HepG2 (cell line): ENCODE measurements around the gene HTRA2. TPM values are rescaled to one million over a fixed set of nuclear protein-coding genes. Genes with fewer than 3 reads are reported as not detected.

Experiments used
- CEBPZ ChIP-seq: IDR thresholded peaks from 2 replicates; pipeline ENCODE4 v1.6.1; 2012; ENCODE audit warnings: low read length, improper control_type of control experiment
- FOXK2 ChIP-seq: fragments of 450-650 bp; IDR thresholded peaks from 2 replicates; pipeline ENCODE4 v1.6.1; 2016
- GABPB1 ChIP-seq: IDR thresholded peaks from 2 replicates; pipeline ENCODE4 v1.6.1; 2016; ENCODE audit warnings: mild to moderate bottlenecking, missing genetic modification reagents, moderate library complexity, missing compliant biosample characterization
- ISL2 ChIP-seq: sonication (generic); formaldehyde crosslinking; IDR thresholded peaks from 2 replicates; pipeline ENCODE4 v1.5.0; 2020; ENCODE audit warnings: missing genetic modification reagents
- NBN ChIP-seq: fragments of 450-650 bp; conservative IDR thresholded peaks from 2 replicates; pipeline ENCODE4 v1.6.1; 2017
- NR3C1 ChIP-seq: sonication (generic); formaldehyde crosslinking; IDR thresholded peaks from 2 replicates; pipeline ENCODE4 v1.4.0; 2020; ENCODE audit warnings: missing genetic modification reagents
- RAD51 ChIP-seq: fragments of 450-650 bp; IDR thresholded peaks from 2 replicates; pipeline ENCODE4 v1.6.1; 2016; ENCODE audit warnings: borderline replicate concordance
- REL ChIP-seq: sonication (generic); formaldehyde crosslinking; conservative IDR thresholded peaks from 2 replicates; pipeline ENCODE4 v1.8.0; 2022; ENCODE audit warnings: mild to moderate bottlenecking, missing genetic modification reagents, moderate library complexity
- ZFYVE20 ChIP-seq: sonication (generic); formaldehyde crosslinking; IDR thresholded peaks from 2 replicates; pipeline ENCODE4 v1.8.0; 2023; ENCODE audit warnings: low read depth, mild to moderate bottlenecking, moderate library complexity, missing genetic modification reagents, borderline replicate concordance
- ZNF17 ChIP-seq: sonication (generic); formaldehyde crosslinking; IDR thresholded peaks from 2 replicates; pipeline ENCODE4 v1.5.0; 2020; ENCODE audit warnings: mild to moderate bottlenecking, missing genetic modification reagents
- ZNF326 ChIP-seq: sonication (generic); formaldehyde crosslinking; IDR thresholded peaks from 2 replicates; pipeline ENCODE4 v1.4.0; 2020; ENCODE audit warnings: missing genetic modification reagents, borderline replicate concordance
- ZNF839 ChIP-seq: sonication (generic); formaldehyde crosslinking; IDR thresholded peaks from 2 replicates; pipeline ENCODE4 v1.4.0; 2020; ENCODE audit warnings: missing genetic modification reagents, mild to moderate bottlenecking, borderline replicate concordance
- ZNF841 ChIP-seq: sonication (generic); formaldehyde crosslinking; IDR thresholded peaks from 2 replicates; pipeline ENCODE4 v1.8.1; 2023; ENCODE audit warnings: missing genetic modification reagents, borderline replicate concordance
- polyA plus RNA-seq, 8 experiments: library from polyadenylated mRNA; depleted of rRNA in 3 of 8; stranded (reverse) in 7 of 8; unstranded in 1 of 8; fragments of >200 nt; fragmentation: Illumina TruSeq in 4 of 8; extraction: Trizol in 4 of 8; gene quantifications; 2 replicates each; pipeline versions ENCODE4 v1.2.1 to v1.2.3, GENCODE V29; 2011 to 2016; ENCODE audit warnings: low read depth in 4 of 8, missing spikeins in 1 of 8, mixed read lengths in 1 of 8; ENCODE audit not compliant: insufficient read depth in 1 of 8
- total RNA-seq, 5 experiments: library from RNA; depleted of rRNA; stranded (reverse); fragments of >200 nt; fragmentation: Illumina TruSeq; extraction: Trizol; gene quantifications; 2 replicates each; pipeline ENCODE4 v1.2.3, GENCODE V29; 2016; ENCODE audit warnings: low read depth in 1 of 5
- TF ChIP-seq, protein P1 (sequence below): sonication (generic); formaldehyde crosslinking; IDR thresholded peaks from 2 replicates; pipeline ENCODE4 v1.5.1; 2020; ENCODE audit warnings: mild to moderate bottlenecking, missing genetic modification reagents, borderline replicate concordance
- TF ChIP-seq, protein P2 (sequence below): sonication (generic); formaldehyde crosslinking; conservative IDR thresholded peaks from 2 replicates; pipeline ENCODE4 v1.8.0; 2022; ENCODE audit warnings: low read depth, missing genetic modification reagents

HTRA2 gene
- total and polyA plus RNA-seq, 2 of the 13 experiments (the other 11 are each of a cell fraction or from before 2014, with no cell fraction given): 47.7 to 50.3 TPM

GRCh38 chr2:74507145-74507925 lies 22.4 kb upstream of the HTRA2 start, which contains the start of gene PCGF1 (continued):
- TF ChIP-seq, protein P1, sequence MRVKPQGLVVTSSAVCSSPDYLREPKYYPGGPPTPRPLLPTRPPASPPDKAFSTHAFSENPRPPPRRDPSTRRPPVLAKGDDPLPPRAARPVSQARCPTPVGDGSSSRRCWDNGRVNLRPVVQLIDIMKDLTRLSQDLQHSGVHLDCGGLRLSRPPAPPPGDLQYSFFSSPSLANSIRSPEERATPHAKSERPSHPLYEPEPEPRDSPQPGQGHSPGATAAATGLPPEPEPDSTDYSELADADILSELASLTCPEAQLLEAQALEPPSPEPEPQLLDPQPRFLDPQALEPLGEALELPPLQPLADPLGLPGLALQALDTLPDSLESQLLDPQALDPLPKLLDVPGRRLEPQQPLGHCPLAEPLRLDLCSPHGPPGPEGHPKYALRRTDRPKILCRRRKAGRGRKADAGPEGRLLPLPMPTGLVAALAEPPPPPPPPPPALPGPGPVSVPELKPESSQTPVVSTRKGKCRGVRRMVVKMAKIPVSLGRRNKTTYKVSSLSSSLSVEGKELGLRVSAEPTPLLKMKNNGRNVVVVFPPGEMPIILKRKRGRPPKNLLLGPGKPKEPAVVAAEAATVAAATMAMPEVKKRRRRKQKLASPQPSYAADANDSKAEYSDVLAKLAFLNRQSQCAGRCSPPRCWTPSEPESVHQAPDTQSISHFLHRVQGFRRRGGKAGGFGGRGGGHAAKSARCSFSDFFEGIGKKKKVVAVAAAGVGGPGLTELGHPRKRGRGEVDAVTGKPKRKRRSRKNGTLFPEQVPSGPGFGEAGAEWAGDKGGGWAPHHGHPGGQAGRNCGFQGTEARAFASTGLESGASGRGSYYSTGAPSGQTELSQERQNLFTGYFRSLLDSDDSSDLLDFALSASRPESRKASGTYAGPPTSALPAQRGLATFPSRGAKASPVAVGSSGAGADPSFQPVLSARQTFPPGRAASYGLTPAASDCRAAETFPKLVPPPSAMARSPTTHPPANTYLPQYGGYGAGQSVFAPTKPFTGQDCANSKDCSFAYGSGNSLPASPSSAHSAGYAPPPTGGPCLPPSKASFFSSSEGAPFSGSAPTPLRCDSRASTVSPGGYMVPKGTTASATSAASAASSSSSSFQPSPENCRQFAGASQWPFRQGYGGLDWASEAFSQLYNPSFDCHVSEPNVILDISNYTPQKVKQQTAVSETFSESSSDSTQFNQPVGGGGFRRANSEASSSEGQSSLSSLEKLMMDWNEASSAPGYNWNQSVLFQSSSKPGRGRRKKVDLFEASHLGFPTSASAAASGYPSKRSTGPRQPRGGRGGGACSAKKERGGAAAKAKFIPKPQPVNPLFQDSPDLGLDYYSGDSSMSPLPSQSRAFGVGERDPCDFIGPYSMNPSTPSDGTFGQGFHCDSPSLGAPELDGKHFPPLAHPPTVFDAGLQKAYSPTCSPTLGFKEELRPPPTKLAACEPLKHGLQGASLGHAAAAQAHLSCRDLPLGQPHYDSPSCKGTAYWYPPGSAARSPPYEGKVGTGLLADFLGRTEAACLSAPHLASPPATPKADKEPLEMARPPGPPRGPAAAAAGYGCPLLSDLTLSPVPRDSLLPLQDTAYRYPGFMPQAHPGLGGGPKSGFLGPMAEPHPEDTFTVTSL (CRISPR knock-in tag): 0 out of 2 replicates have a peak, but pooled peaks have one; percentile 39
- no peak for TF ChIP-seq NBN
- peak; percentile 94 for TF ChIP-seq ISL2 (CRISPR knock-in tag)
- TF ChIP-seq ZFYVE20 (CRISPR knock-in tag): peak; percentile 75; the same call in 1 of the 2 replicates
- TF ChIP-seq, protein P2, sequence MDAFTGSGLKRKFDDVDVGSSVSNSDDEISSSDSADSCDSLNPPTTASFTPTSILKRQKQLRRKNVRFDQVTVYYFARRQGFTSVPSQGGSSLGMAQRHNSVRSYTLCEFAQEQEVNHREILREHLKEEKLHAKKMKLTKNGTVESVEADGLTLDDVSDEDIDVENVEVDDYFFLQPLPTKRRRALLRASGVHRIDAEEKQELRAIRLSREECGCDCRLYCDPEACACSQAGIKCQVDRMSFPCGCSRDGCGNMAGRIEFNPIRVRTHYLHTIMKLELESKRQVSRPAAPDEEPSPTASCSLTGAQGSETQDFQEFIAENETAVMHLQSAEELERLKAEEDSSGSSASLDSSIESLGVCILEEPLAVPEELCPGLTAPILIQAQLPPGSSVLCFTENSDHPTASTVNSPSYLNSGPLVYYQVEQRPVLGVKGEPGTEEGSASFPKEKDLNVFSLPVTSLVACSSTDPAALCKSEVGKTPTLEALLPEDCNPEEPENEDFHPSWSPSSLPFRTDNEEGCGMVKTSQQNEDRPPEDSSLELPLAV (CRISPR knock-in tag): no peak
- 0 out of 2 replicates have a peak, but pooled peaks have one; percentile 44 for TF ChIP-seq ZNF839
- peak; percentile 90 for TF ChIP-seq REL (CRISPR knock-in tag)
- TF ChIP-seq ZNF17 (CRISPR knock-in tag): no peak
- 0 out of 2 replicates have a peak, but pooled peaks have one; percentile 40 for TF ChIP-seq FOXK2
- TF ChIP-seq NR3C1 (CRISPR knock-in tag): no peak
- TF ChIP-seq CEBPZ: no peak
- peak; percentile 92; the same call in 1 of the 2 replicates for TF ChIP-seq ZNF326 (CRISPR knock-in tag)
- no peak for TF ChIP-seq RAD51
- peak; percentile 96 for TF ChIP-seq GABPB1
- TF ChIP-seq ZNF841 (CRISPR knock-in tag): no peak
